K562 (cell line): ENCODE measurements around the gene DDAH2. TPM values are rescaled to one million over a fixed set of nuclear protein-coding genes. Genes with fewer than 3 reads are reported as not detected.

Experiments
- BRF2 ChIP-seq: IDR thresholded peaks from 3 replicates; pipeline ENCODE4 v1.6.1; 2011; ENCODE audit warnings: borderline replicate concordance, mild to moderate bottlenecking; ENCODE audit not compliant: insufficient read length, insufficient read depth
- CHD2 ChIP-seq: IDR thresholded peaks from 2 replicates; pipeline ENCODE4 v1.6.1; 2011; ENCODE audit warnings: low read depth, low read length
- HNRNPK ChIP-seq: fragments of 200-400 bp; formaldehyde crosslinking; IDR thresholded peaks from one replicate; pipeline ENCODE4 v1.6.1; 2018; ENCODE audit warnings: mild to moderate bottlenecking, low read depth, low read length; ENCODE audit not compliant: poor library complexity, severe bottlenecking
- KDM1A ChIP-seq, 2 experiments: fragments of 450-650 bp; IDR thresholded peaks; 2 replicates each; pipeline ENCODE4 v1.6.1; 2016; ENCODE audit warnings: mild to moderate bottlenecking in 2 of 2
- KLF10 ChIP-seq: fragments of 250-450 bp; sonication (Bioruptor Pico); IDR thresholded peaks from 2 replicates; pipeline ENCODE4 v1.6.1; 2021; ENCODE audit warnings: matching md5 sums
- MECOM ChIP-seq: fragments of 250-450 bp; sonication (Bioruptor Pico); IDR thresholded peaks from 2 replicates; pipeline ENCODE4 v1.8.0; 2022; ENCODE audit warnings: inconsistent platforms
- NR2C1 ChIP-seq, 2 experiments: fragments of 450-650 bp; IDR thresholded peaks; 2 replicates each; pipeline ENCODE4 v1.6.1; 2017; ENCODE audit warnings: mild to moderate bottlenecking in 2 of 2, antibody characterized with exemption in 1 of 2, inconsistent platforms in 1 of 2, missing compliant biosample characterization in 1 of 2, missing genetic modification characterization in 1 of 2
- TFAP4 ChIP-seq: sonication (generic); formaldehyde crosslinking; IDR thresholded peaks from 2 replicates; pipeline ENCODE4 v1.8.0; 2022; ENCODE audit warnings: missing genetic modification reagents, mild to moderate bottlenecking, moderate library complexity, borderline replicate concordance
- ZNF212 ChIP-seq: fragments of 450-650 bp; formaldehyde crosslinking; IDR thresholded peaks from 2 replicates; pipeline ENCODE4 v1.4.0; 2020; ENCODE audit warnings: mild to moderate bottlenecking
- ZNF354B ChIP-seq: fragments of 250-450 bp; sonication (Bioruptor Pico); IDR thresholded peaks from 2 replicates; pipeline ENCODE4 v1.4.0; 2020
- ZNF717 ChIP-seq: fragments of 250-450 bp; sonication (Bioruptor Pico); IDR thresholded peaks from 2 replicates; pipeline ENCODE4 v1.5.0; 2021
- polyA plus RNA-seq, 8 experiments: library from polyadenylated mRNA; depleted of rRNA in 4 of 8; stranded (reverse) in 5 of 8; unstranded in 3 of 8; fragments of >200 nt; fragmentation: Nextera tagmentation in 2 of 8; fragmentation: Illumina TruSeq in 1 of 8; extraction: Ambion mirVana in 2 of 8; extraction: Trizol in 1 of 8; gene quantifications; 2 replicates each; pipeline versions ENCODE4 v1.2.1 to v1.2.3, GENCODE V29; 2011 to 2014; ENCODE audit warnings: inconsistent platforms in 1 of 8, missing spikeins in 1 of 8
- total RNA-seq, 7 experiments: library from RNA; depleted of rRNA in 6 of 7; stranded (reverse); fragments of >200 nt in 6 of 7; fragmentation: Illumina TruSeq in 2 of 7; extraction: Trizol in 2 of 7; gene quantifications; 2 replicates each; pipeline versions ENCODE4 v1.2.1 to v1.2.3, GENCODE V29; 2011 to 2021; ENCODE audit warnings: low replicate concordance in 1 of 7
- TF ChIP-seq, protein P1 (sequence below): fragments of 150-350 bp; conservative IDR thresholded peaks from 2 replicates; pipeline ENCODE4 v1.6.1; 2014; ENCODE audit warnings: low read length
- TF ChIP-seq, protein P2 (sequence below), 3 experiments: IDR thresholded peaks in 2 of 3; conservative IDR thresholded peaks in 1 of 3; 2 replicates each; pipeline ENCODE4 v1.5.1; 2011 to 2012; ENCODE audit warnings: low read length in 3 of 3, mild to moderate bottlenecking in 3 of 3, control low read depth in 2 of 3, improper control_type of control experiment in 1 of 3, inconsistent platforms in 1 of 3, low read depth in 1 of 3, mixed read lengths in 1 of 3, moderate library complexity in 1 of 3; ENCODE audit not compliant: insufficient read depth in 2 of 3
- TF ChIP-seq, protein P3 (sequence below): sonication (generic); formaldehyde crosslinking; IDR thresholded peaks from 2 replicates; pipeline ENCODE4 v1.8.0; 2023; ENCODE audit warnings: missing genetic modification reagents, mild to moderate bottlenecking, borderline replicate concordance

The DDAH2 gene
- total and polyA plus RNA-seq, 9 of the 15 experiments (the other 6 are each of a cell fraction or from before 2014, with no cell fraction given) = 1.8 to 45.4 (median 21.4) TPM

DNA sequence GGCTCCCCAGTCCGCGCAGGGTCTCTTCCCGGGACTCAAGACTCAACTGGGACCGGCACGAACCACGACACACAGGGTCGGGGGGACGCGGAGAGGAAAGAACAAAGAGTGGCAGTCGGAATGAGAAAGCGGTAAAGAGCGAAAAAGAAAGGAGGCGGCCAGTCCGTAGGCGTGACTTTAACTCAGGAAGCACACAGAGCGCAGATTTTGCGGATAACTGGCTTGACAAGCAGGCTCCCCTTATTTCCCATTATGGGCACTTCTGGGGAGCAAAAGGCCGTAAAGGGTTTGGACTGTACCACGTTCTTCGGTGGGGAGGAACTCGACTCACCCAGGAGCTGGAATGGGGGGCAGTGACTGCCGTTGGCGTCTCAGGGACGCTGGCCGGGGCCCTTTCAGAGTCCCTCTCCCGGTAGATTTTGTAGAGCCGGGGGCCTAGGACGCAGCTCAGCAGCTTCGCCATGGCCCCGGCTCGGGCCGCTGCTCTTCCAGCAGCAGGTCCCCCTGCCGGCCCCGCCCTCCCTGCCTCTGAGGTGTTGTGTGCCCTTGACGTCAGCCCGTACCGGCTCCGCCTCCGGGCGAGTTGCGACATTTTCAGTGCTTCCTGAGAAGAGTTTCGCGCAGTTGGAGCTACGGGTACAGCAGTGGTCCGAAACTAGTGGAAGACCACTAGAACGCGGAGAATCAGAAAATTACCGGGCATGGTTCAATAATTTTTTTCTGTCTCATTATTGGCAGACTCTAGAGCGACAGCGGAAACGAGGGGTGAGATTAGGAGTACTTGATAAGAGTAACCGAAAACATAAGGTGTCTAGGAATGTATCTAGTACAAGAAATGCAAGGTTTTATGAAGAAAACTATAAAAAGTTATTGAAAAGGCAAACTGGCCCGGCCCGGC, 26.0 kb downstream of the DDAH2 start, which contains the start of gene ABHD16A (continued):
- no peak for TF ChIP-seq NR2C1 (IDR thresholded peaks at IDR 0.05)
- TF ChIP-seq NR2C1 (tag; IDR thresholded peaks at IDR 0.05) = no peak
- no peak for TF ChIP-seq ZNF354B (CRISPR knock-in tag)
- TF ChIP-seq MECOM = no peak
- 0 out of 2 replicates have a peak, but pooled peaks have one; percentile 24 for TF ChIP-seq CHD2
- TF ChIP-seq, protein P1, sequence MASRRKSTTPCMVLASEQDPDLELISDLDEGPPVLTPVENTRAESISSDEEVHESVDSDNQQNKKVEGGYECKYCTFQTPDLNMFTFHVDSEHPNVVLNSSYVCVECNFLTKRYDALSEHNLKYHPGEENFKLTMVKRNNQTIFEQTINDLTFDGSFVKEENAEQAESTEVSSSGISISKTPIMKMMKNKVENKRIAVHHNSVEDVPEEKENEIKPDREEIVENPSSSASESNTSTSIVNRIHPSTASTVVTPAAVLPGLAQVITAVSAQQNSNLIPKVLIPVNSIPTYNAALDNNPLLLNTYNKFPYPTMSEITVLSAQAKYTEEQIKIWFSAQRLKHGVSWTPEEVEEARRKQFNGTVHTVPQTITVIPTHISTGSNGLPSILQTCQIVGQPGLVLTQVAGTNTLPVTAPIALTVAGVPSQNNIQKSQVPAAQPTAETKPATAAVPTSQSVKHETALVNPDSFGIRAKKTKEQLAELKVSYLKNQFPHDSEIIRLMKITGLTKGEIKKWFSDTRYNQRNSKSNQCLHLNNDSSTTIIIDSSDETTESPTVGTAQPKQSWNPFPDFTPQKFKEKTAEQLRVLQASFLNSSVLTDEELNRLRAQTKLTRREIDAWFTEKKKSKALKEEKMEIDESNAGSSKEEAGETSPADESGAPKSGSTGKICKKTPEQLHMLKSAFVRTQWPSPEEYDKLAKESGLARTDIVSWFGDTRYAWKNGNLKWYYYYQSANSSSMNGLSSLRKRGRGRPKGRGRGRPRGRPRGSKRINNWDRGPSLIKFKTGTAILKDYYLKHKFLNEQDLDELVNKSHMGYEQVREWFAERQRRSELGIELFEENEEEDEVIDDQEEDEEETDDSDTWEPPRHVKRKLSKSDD = no peak
- TF ChIP-seq HNRNPK = no peak
- peak; percentile 84; the same call in 1 of the 2 replicates for TF ChIP-seq ZNF212 (CRISPR knock-in tag)
- no peak for TF ChIP-seq KLF10 (CRISPR knock-in tag)
- TF ChIP-seq KDM1A (IDR thresholded peaks at IDR 0.05) = no peak
- TF ChIP-seq, protein P2, sequence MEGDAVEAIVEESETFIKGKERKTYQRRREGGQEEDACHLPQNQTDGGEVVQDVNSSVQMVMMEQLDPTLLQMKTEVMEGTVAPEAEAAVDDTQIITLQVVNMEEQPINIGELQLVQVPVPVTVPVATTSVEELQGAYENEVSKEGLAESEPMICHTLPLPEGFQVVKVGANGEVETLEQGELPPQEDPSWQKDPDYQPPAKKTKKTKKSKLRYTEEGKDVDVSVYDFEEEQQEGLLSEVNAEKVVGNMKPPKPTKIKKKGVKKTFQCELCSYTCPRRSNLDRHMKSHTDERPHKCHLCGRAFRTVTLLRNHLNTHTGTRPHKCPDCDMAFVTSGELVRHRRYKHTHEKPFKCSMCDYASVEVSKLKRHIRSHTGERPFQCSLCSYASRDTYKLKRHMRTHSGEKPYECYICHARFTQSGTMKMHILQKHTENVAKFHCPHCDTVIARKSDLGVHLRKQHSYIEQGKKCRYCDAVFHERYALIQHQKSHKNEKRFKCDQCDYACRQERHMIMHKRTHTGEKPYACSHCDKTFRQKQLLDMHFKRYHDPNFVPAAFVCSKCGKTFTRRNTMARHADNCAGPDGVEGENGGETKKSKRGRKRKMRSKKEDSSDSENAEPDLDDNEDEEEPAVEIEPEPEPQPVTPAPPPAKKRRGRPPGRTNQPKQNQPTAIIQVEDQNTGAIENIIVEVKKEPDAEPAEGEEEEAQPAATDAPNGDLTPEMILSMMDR (IDR thresholded peaks at IDR 0.05 in 2 of 3, conservative IDR thresholded peaks at IDR 0.05 in 1 of 3; ENCODE audit: insufficient read depth in 2 of 3, low read depth in 1 of 3, low read length in 3 of 3) = peak in 2 of 3 experiments; percentile 14 to 17; a peak in 1 of 6 replicates
- no peak; the same call in 1 of the 2 replicates for TF ChIP-seq ZNF717 (CRISPR knock-in tag)
- TF ChIP-seq, protein P3, sequence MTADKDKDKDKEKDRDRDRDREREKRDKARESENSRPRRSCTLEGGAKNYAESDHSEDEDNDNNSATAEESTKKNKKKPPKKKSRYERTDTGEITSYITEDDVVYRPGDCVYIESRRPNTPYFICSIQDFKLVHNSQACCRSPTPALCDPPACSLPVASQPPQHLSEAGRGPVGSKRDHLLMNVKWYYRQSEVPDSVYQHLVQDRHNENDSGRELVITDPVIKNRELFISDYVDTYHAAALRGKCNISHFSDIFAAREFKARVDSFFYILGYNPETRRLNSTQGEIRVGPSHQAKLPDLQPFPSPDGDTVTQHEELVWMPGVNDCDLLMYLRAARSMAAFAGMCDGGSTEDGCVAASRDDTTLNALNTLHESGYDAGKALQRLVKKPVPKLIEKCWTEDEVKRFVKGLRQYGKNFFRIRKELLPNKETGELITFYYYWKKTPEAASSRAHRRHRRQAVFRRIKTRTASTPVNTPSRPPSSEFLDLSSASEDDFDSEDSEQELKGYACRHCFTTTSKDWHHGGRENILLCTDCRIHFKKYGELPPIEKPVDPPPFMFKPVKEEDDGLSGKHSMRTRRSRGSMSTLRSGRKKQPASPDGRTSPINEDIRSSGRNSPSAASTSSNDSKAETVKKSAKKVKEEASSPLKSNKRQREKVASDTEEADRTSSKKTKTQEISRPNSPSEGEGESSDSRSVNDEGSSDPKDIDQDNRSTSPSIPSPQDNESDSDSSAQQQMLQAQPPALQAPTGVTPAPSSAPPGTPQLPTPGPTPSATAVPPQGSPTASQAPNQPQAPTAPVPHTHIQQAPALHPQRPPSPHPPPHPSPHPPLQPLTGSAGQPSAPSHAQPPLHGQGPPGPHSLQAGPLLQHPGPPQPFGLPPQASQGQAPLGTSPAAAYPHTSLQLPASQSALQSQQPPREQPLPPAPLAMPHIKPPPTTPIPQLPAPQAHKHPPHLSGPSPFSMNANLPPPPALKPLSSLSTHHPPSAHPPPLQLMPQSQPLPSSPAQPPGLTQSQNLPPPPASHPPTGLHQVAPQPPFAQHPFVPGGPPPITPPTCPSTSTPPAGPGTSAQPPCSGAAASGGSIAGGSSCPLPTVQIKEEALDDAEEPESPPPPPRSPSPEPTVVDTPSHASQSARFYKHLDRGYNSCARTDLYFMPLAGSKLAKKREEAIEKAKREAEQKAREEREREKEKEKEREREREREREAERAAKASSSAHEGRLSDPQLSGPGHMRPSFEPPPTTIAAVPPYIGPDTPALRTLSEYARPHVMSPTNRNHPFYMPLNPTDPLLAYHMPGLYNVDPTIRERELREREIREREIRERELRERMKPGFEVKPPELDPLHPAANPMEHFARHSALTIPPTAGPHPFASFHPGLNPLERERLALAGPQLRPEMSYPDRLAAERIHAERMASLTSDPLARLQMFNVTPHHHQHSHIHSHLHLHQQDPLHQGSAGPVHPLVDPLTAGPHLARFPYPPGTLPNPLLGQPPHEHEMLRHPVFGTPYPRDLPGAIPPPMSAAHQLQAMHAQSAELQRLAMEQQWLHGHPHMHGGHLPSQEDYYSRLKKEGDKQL (CRISPR knock-in tag) = no peak
- TF ChIP-seq BRF2 = no peak
- peak; percentile 85 for TF ChIP-seq TFAP4 (CRISPR knock-in tag)
